Fibroblast of lung (primary cell): ENCODE data around the gene PDZD4. TPM values are rescaled to one million over a fixed set of nuclear protein-coding genes. Genes with fewer than 3 reads are reported as not detected.

Experiments used
- DNase-seq, 2 donors: peaks; one replicate each; pipeline versions ENCODE4 v3.0.0 to v3.0.0-alpha.2; 2010; ENCODE audit warnings: low read depth in 2 of 2
- H2AFZ ChIP-seq: 2 replicates; pipeline ENCODE4 v1.5.1; 2012; ENCODE audit warnings: low read length, control low read depth, inconsistent platforms
- H3K27ac ChIP-seq: 2 replicates; pipeline ENCODE4 v1.5.1; 2011; ENCODE audit warnings: low read length, control low read depth; ENCODE audit not compliant: insufficient read depth
- H3K27me3 ChIP-seq: 2 replicates; pipeline ENCODE4 v1.5.1; 2011; ENCODE audit warnings: mild to moderate bottlenecking, low read length; ENCODE audit not compliant: control insufficient read depth, insufficient read depth
- H3K36me3 ChIP-seq: 2 replicates; pipeline ENCODE4 v1.5.1; 2011; ENCODE audit warnings: low read length; ENCODE audit not compliant: control insufficient read depth, insufficient read depth
- H3K4me1 ChIP-seq: 2 replicates; pipeline ENCODE4 v1.5.1; 2011; ENCODE audit warnings: low read length; ENCODE audit not compliant: control insufficient read depth, insufficient read depth; ENCODE audit errors: extremely low read depth
- H3K4me2 ChIP-seq: 2 replicates; pipeline ENCODE4 v1.5.1; 2011; ENCODE audit warnings: low read length, control low read depth; ENCODE audit not compliant: insufficient read depth; ENCODE audit errors: extremely low read depth
- H3K4me3 ChIP-seq, 4 experiments: fragments of 200-600 bp in 1 of 4; sonication (generic) in 1 of 4; replicated peaks in 1 of 4; 2 replicates each; pipeline ENCODE4 v1.5.1; 2011 to 2016; ENCODE audit warnings: low read length in 4 of 4, low read depth in 3 of 4, mild to moderate bottlenecking in 3 of 4, control low read depth in 2 of 4, inconsistent platforms in 1 of 4, mixed read lengths in 1 of 4; ENCODE audit not compliant: insufficient read depth in 1 of 4; ENCODE audit errors: control extremely low read depth in 1 of 4
- H3K79me2 ChIP-seq: 2 replicates; pipeline ENCODE4 v1.5.1; 2012; ENCODE audit warnings: mild to moderate bottlenecking, low read length, inconsistent platforms; ENCODE audit not compliant: control insufficient read depth, insufficient read depth
- H3K9ac ChIP-seq: 2 replicates; pipeline ENCODE4 v1.5.1; 2011; ENCODE audit warnings: mild to moderate bottlenecking, low read length, control low read depth; ENCODE audit not compliant: insufficient read depth
- H3K9me3 ChIP-seq: 2 replicates; pipeline ENCODE4 v1.5.1; 2012; ENCODE audit warnings: low read depth, low read length; ENCODE audit not compliant: control insufficient read depth, insufficient read depth
- H4K20me1 ChIP-seq: 2 replicates; pipeline ENCODE4 v1.5.1; 2011; ENCODE audit warnings: low read length; ENCODE audit not compliant: control insufficient read depth, insufficient read depth; ENCODE audit errors: extremely low read depth
- EZH2 ChIP-seq: IDR thresholded peaks from 2 replicates; pipeline ENCODE4 v1.5.1; 2012; ENCODE audit warnings: low read length, control low read depth, mild to moderate bottlenecking; ENCODE audit errors: missing control alignments
- polyA plus RNA-seq, 2 donors: library from polyadenylated mRNA; depleted of rRNA in 1 of 2; stranded (reverse) in 1 of 2; unstranded in 1 of 2; fragments of >200 nt; gene quantifications; 2 replicates each; pipeline ENCODE4 v1.2.1, GENCODE V29; 2011 to 2012; ENCODE audit warnings: missing spikeins in 1 of 2
- total RNA-seq: library from RNA; depleted of rRNA; stranded (reverse); fragments of >200 nt; gene quantifications from 2 replicates; pipeline ENCODE4 v1.2.1, GENCODE V29; 2014
- TF ChIP-seq, protein P1 (sequence below), 2 donors: IDR thresholded peaks in 1 of 2; conservative IDR thresholded peaks in 1 of 2; 1 replicate in 1 of 2; 2 replicates in 1 of 2; pipeline ENCODE4 v1.5.1; 2011 to 2012; ENCODE audit warnings: low read length in 2 of 2, control low read depth in 1 of 2, inconsistent platforms in 1 of 2, low read depth in 1 of 2, mild to moderate bottlenecking in 1 of 2

PDZD4 gene
- total and polyA plus RNA-seq, 2 donors (not counting 1 experiment from before 2014, with no cell fraction given) = under 0.01 to 0.10 TPM

- Histone ChIP-seq H3K79me2 (no peaks in the 10 kb centered on the region), H3K27ac (no peak overlapping the region), H4K20me1 (no peaks in the 10 kb centered on the region), H3K27me3 (no peaks in the 10 kb centered on the region), H3K4me1 (no peaks in the 10 kb centered on the region), H3K9me3 (no peaks in the 10 kb centered on the region), H3K9ac (no peak overlapping the region), H3K36me3 (no peaks in the 10 kb centered on the region), H2AFZ (no peak overlapping the region), H3K4me2 (no peak overlapping the region), H3K4me3 (no peak overlapping the region)
- TF ChIP-seq, protein P1, sequence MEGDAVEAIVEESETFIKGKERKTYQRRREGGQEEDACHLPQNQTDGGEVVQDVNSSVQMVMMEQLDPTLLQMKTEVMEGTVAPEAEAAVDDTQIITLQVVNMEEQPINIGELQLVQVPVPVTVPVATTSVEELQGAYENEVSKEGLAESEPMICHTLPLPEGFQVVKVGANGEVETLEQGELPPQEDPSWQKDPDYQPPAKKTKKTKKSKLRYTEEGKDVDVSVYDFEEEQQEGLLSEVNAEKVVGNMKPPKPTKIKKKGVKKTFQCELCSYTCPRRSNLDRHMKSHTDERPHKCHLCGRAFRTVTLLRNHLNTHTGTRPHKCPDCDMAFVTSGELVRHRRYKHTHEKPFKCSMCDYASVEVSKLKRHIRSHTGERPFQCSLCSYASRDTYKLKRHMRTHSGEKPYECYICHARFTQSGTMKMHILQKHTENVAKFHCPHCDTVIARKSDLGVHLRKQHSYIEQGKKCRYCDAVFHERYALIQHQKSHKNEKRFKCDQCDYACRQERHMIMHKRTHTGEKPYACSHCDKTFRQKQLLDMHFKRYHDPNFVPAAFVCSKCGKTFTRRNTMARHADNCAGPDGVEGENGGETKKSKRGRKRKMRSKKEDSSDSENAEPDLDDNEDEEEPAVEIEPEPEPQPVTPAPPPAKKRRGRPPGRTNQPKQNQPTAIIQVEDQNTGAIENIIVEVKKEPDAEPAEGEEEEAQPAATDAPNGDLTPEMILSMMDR (conservative IDR thresholded peaks at IDR 0.05 in 1 of 2, IDR thresholded peaks at IDR 0.05 in 1 of 2; ENCODE audit: low read depth in 1 of 2, low read length in 2 of 2) = no peak
- no peak for TF ChIP-seq EZH2
- DNase-seq = no peak
Observed at GRCh38 chrX:153774576-153775292, 55.6 kb downstream of the PDZD4 start.

GRCh38 chrX:153773741-153774575 is 56.4 kb downstream of the PDZD4 start:
- no peak overlapping the region for H2AFZ ChIP-seq
- no peak overlapping the region for H3K4me2 ChIP-seq
- no peak overlapping the region for H3K9ac ChIP-seq
- H3K79me2 ChIP-seq = no peaks in the 10 kb centered on the region
- H3K4me3 ChIP-seq = no peak overlapping the region
- H3K27ac ChIP-seq = no peak overlapping the region
- H3K9me3 ChIP-seq = no peaks in the 10 kb centered on the region
- TF ChIP-seq, protein P1 (conservative IDR thresholded peaks at IDR 0.05 in 1 of 2, IDR thresholded peaks at IDR 0.05 in 1 of 2; ENCODE audit: low read depth in 1 of 2, low read length in 2 of 2) = no peak
- TF ChIP-seq EZH2 = no peak
- no peak for DNase-seq
- no peaks in the 10 kb centered on the region for H3K36me3 ChIP-seq
- H4K20me1 ChIP-seq = no peaks in the 10 kb centered on the region
- H3K4me1 ChIP-seq = no peaks in the 10 kb centered on the region
- H3K27me3 ChIP-seq = no peaks in the 10 kb centered on the region

- H4K20me1 ChIP-seq = no peaks in the 10 kb centered on the region
- H3K4me3 ChIP-seq = no peak overlapping the region
- no peaks in the 10 kb centered on the region for H3K36me3 ChIP-seq
- no peak overlapping the region for H3K4me2 ChIP-seq
- no peak overlapping the region for H3K9ac ChIP-seq
- TF ChIP-seq EZH2 = no peak
- TF ChIP-seq, protein P1 (conservative IDR thresholded peaks at IDR 0.05 in 1 of 2, IDR thresholded peaks at IDR 0.05 in 1 of 2; ENCODE audit: low read depth in 1 of 2, low read length in 2 of 2) = no peak
- H3K79me2 ChIP-seq = no peaks in the 10 kb centered on the region
- no peaks in the 10 kb centered on the region for H3K27me3 ChIP-seq
- H3K27ac ChIP-seq = no peak overlapping the region
- no peaks in the 10 kb centered on the region for H3K9me3 ChIP-seq
- H3K4me1 ChIP-seq = no peaks in the 10 kb centered on the region
- no peak for DNase-seq
- no peak overlapping the region for H2AFZ ChIP-seq
Observed at GRCh38 chrX:153773218-153773611, 57.1 kb downstream of the PDZD4 start.
